ENCODE results near the gene VCAM1.

VCAM1 gene

DNA sequence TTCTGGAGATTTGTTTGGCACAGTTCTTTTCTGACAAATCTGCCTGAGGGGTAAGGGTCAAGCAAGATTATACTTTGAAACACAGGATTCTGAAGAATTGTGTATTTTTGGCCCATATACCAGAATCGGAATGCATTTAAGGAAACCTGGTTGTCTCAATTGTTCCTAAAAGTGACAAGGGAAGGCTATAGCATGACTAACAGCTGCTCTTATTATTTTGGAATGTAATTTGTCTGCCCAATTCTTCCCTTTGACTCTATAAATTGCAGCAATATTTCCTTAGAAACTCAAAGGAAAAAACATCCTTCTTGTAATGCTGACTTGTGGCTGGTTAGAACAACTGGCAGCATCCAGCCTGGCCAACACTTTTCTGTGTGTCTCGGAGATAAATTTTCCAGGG is 15.8 kb upstream of the VCAM1 start:
- Histone ChIP-seq H3K23ac (ENCODE audit: low read depth, low read length, poor library complexity) (no peak overlapping the region), H3K79me1 (ENCODE audit: low read depth, low read length) (no peaks in the 10 kb centered on the region), H2AFZ (ENCODE audit: low read length) (no peak overlapping the region), H4K8ac (ENCODE audit: low read depth, low read length) (no peak overlapping the region), H3K9me3 (replicated peaks in 1 of 2; ENCODE audit: control insufficient read depth in 2 of 2, insufficient read depth in 1 of 2, low read depth in 1 of 2, low read length in 2 of 2) (no peaks in the 10 kb centered on the region), H2AK5ac (ENCODE audit: low read depth, low read length) (no peak overlapping the region), H3K4me3 (ENCODE audit: low read length in 2 of 2) (no peak overlapping the region), H2BK120ac (ENCODE audit: low read depth, low read length) (no peak overlapping the region), H3K14ac (ENCODE audit: low read length) (no peak overlapping the region), H3K9ac (ENCODE audit: low read depth, low read length, poor library complexity) (no peak overlapping the region), H3K4me2 (ENCODE audit: insufficient read depth, low read length, poor library complexity, severe bottlenecking) (no peak overlapping the region), H3K4ac (ENCODE audit: low read length) (no peak overlapping the region), H3K18ac (ENCODE audit: low read length) (no peak overlapping the region), H2BK15ac (ENCODE audit: low read length) (no peak overlapping the region), H3K4me1 (ENCODE audit: control insufficient read depth in 2 of 2, insufficient read depth in 1 of 2, low read depth in 1 of 2, low read length in 2 of 2) (peaks cover 0 to 4% of the 10 kb centered on the region in 2 donors), H2BK12ac (ENCODE audit: low read length) (no peak overlapping the region), H3K36me3 (replicated peaks in 1 of 2; ENCODE audit: control insufficient read depth in 2 of 2, insufficient read depth in 2 of 2, low read length in 2 of 2) (no peaks in the 10 kb centered on the region), H3K27me3 (ENCODE audit: control insufficient read depth in 3 of 3, insufficient read depth in 3 of 3, low read depth in 1 of 3, low read length in 3 of 3) (no peaks in the 10 kb centered on the region), H2BK5ac (ENCODE audit: low read length) (no peak overlapping the region), H3K27ac (replicated peaks; ENCODE audit: low read length) (no peak overlapping the region), H4K91ac (ENCODE audit: low read depth, low read length, poor library complexity) (no peak overlapping the region)
- no CpG with 5 or more reads among the region's 2 CpGs for WGBS, 2 donors (ENCODE audit: extremely low coverage in 2 of 2, insufficient read length in 2 of 2, insufficient replicate concordance in 1 of 2)
- no peak for DNase-seq (ENCODE audit: low spot score)

DNA sequence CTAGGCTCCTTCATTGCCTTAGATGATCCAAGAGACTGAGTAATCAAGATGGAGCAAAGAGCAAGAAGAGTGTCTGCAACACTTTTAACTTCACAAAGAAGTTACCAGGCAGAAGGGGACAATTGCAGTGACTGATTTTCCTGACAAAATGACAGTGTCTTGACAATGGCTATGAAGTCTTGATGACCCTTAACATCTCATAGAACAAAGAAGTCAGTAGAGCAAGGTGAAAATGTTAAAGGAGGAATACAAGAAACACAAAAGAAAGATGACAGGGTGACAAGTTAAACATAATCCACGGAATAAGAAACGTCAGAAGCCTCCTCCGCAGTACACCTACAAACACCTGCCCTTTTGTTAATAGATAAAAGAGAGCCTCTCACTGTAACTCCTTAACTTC is 15.1 kb upstream of the VCAM1 start:
- Histone ChIP-seq H3K79me1 (ENCODE audit: low read depth, low read length) (no peaks in the 10 kb centered on the region), H3K4me2 (ENCODE audit: insufficient read depth, low read length, poor library complexity, severe bottlenecking) (no peak overlapping the region), H3K14ac (ENCODE audit: low read length) (no peak overlapping the region), H2BK15ac (ENCODE audit: low read length) (no peak overlapping the region), H2BK120ac (ENCODE audit: low read depth, low read length) (no peak overlapping the region), H3K4ac (ENCODE audit: low read length) (no peak overlapping the region), H2BK12ac (ENCODE audit: low read length) (no peak overlapping the region), H2BK5ac (ENCODE audit: low read length) (no peak overlapping the region), H3K36me3 (replicated peaks in 1 of 2; ENCODE audit: control insufficient read depth in 2 of 2, insufficient read depth in 2 of 2, low read length in 2 of 2) (no peaks in the 10 kb centered on the region), H2AFZ (ENCODE audit: low read length) (no peak overlapping the region), H4K91ac (ENCODE audit: low read depth, low read length, poor library complexity) (no peak overlapping the region), H2AK5ac (ENCODE audit: low read depth, low read length) (no peak overlapping the region), H3K4me3 (ENCODE audit: low read length in 2 of 2) (no peak overlapping the region), H3K4me1 (ENCODE audit: control insufficient read depth in 2 of 2, insufficient read depth in 1 of 2, low read depth in 1 of 2, low read length in 2 of 2) (peaks cover 0 to 4% of the 10 kb centered on the region in 2 donors), H3K23ac (ENCODE audit: low read depth, low read length, poor library complexity) (no peak overlapping the region), H3K18ac (ENCODE audit: low read length) (no peak overlapping the region), H3K27me3 (ENCODE audit: control insufficient read depth in 3 of 3, insufficient read depth in 3 of 3, low read depth in 1 of 3, low read length in 3 of 3) (no peaks in the 10 kb centered on the region), H3K27ac (replicated peaks; ENCODE audit: low read length) (no peak overlapping the region), H3K9me3 (replicated peaks in 1 of 2; ENCODE audit: control insufficient read depth in 2 of 2, insufficient read depth in 1 of 2, low read depth in 1 of 2, low read length in 2 of 2) (no peaks in the 10 kb centered on the region), H4K8ac (ENCODE audit: low read depth, low read length) (no peak overlapping the region), H3K9ac (ENCODE audit: low read depth, low read length, poor library complexity) (no peak overlapping the region)
- whole genome bisulfite sequencing, 2 donors (ENCODE audit: extremely low coverage in 2 of 2, insufficient read length in 2 of 2, insufficient replicate concordance in 1 of 2), result no CpG with 5 or more reads among the region's 3 CpGs
- no peak for DNase-seq (ENCODE audit: low spot score)

GRCh38 chr1:100706296-100706695 is 13.2 kb upstream of the VCAM1 start:
- Histone ChIP-seq H4K91ac (ENCODE audit: low read depth, low read length, poor library complexity) (no peak overlapping the region), H3K18ac (ENCODE audit: low read length) (no peak overlapping the region), H3K79me1 (ENCODE audit: low read depth, low read length) (no peaks in the 10 kb centered on the region), H3K23ac (ENCODE audit: low read depth, low read length, poor library complexity) (no peak overlapping the region), H3K9ac (ENCODE audit: low read depth, low read length, poor library complexity) (no peak overlapping the region), H2BK5ac (ENCODE audit: low read length) (no peak overlapping the region), H3K27ac (replicated peaks; ENCODE audit: low read length) (no peak overlapping the region), H3K27me3 (ENCODE audit: control insufficient read depth in 3 of 3, insufficient read depth in 3 of 3, low read depth in 1 of 3, low read length in 3 of 3) (no peaks in the 10 kb centered on the region), H3K36me3 (replicated peaks in 1 of 2; ENCODE audit: control insufficient read depth in 2 of 2, insufficient read depth in 2 of 2, low read length in 2 of 2) (no peaks in the 10 kb centered on the region), H3K9me3 (replicated peaks in 1 of 2; ENCODE audit: control insufficient read depth in 2 of 2, insufficient read depth in 1 of 2, low read depth in 1 of 2, low read length in 2 of 2) (no peaks in the 10 kb centered on the region), H2BK120ac (ENCODE audit: low read depth, low read length) (no peak overlapping the region), H3K14ac (ENCODE audit: low read length) (no peak overlapping the region), H3K4me3 (ENCODE audit: low read length in 2 of 2) (no peak overlapping the region), H2BK15ac (ENCODE audit: low read length) (no peak overlapping the region), H3K4me2 (ENCODE audit: insufficient read depth, low read length, poor library complexity, severe bottlenecking) (no peak overlapping the region), H4K8ac (ENCODE audit: low read depth, low read length) (no peak overlapping the region), H2AK5ac (ENCODE audit: low read depth, low read length) (no peak overlapping the region), H3K4me1 (ENCODE audit: control insufficient read depth in 2 of 2, insufficient read depth in 1 of 2, low read depth in 1 of 2, low read length in 2 of 2) (peaks cover 0 to 4% of the 10 kb centered on the region in 2 donors), H2BK12ac (ENCODE audit: low read length) (no peak overlapping the region), H3K4ac (ENCODE audit: low read length) (no peak overlapping the region), H2AFZ (ENCODE audit: low read length) (no peak overlapping the region)
- no CpG with 5 or more reads among the region's 1 CpG for WGBS, 2 donors (ENCODE audit: extremely low coverage in 2 of 2, insufficient read length in 2 of 2, insufficient replicate concordance in 1 of 2)
- DNase-seq (ENCODE audit: low spot score), result no peak

- no peak overlapping the region for H2BK15ac ChIP-seq (ENCODE audit: low read length)
- H4K91ac ChIP-seq (ENCODE audit: low read depth, low read length, poor library complexity), result no peak overlapping the region
- H3K79me1 ChIP-seq (ENCODE audit: low read depth, low read length), result no peaks in the 10 kb centered on the region
- H3K9ac ChIP-seq (ENCODE audit: low read depth, low read length, poor library complexity), result no peak overlapping the region
- peak overlapping the region; percentile 15 for H2AFZ ChIP-seq (ENCODE audit: low read length)
- no peak overlapping the region for H2BK12ac ChIP-seq (ENCODE audit: low read length)
- H2BK5ac ChIP-seq (ENCODE audit: low read length), result no peak overlapping the region
- H2BK120ac ChIP-seq (ENCODE audit: low read depth, low read length), result no peak overlapping the region
- no peak overlapping the region for H4K8ac ChIP-seq (ENCODE audit: low read depth, low read length)
- H3K9me3 ChIP-seq (replicated peaks in 1 of 2; ENCODE audit: control insufficient read depth in 2 of 2, insufficient read depth in 1 of 2, low read depth in 1 of 2, low read length in 2 of 2), result no peaks in the 10 kb centered on the region
- no peak overlapping the region for H3K18ac ChIP-seq (ENCODE audit: low read length)
- no CpG with 5 or more reads among the region's 1 CpG for WGBS, 2 donors (ENCODE audit: extremely low coverage in 2 of 2, insufficient read length in 2 of 2, insufficient replicate concordance in 1 of 2)
- no peak overlapping the region for H3K23ac ChIP-seq (ENCODE audit: low read depth, low read length, poor library complexity)
- H3K27ac ChIP-seq (replicated peaks; ENCODE audit: low read length), result no peak overlapping the region
- no peak overlapping the region for H3K4me2 ChIP-seq (ENCODE audit: insufficient read depth, low read length, poor library complexity, severe bottlenecking)
- no peak overlapping the region for H3K14ac ChIP-seq (ENCODE audit: low read length)
- H2AK5ac ChIP-seq (ENCODE audit: low read depth, low read length), result no peak overlapping the region
- H3K4ac ChIP-seq (ENCODE audit: low read length), result no peak overlapping the region
- H3K4me1 ChIP-seq (ENCODE audit: control insufficient read depth in 2 of 2, insufficient read depth in 1 of 2, low read depth in 1 of 2, low read length in 2 of 2), result peaks cover 0 to 4% of the 10 kb centered on the region in 2 donors
- no peak overlapping the region for H3K4me3 ChIP-seq (ENCODE audit: low read length in 2 of 2)
- no peaks in the 10 kb centered on the region for H3K36me3 ChIP-seq (replicated peaks in 1 of 2; ENCODE audit: control insufficient read depth in 2 of 2, insufficient read depth in 2 of 2, low read length in 2 of 2)
- no peaks in the 10 kb centered on the region for H3K27me3 ChIP-seq (ENCODE audit: control insufficient read depth in 3 of 3, insufficient read depth in 3 of 3, low read depth in 1 of 3, low read length in 3 of 3)
- no peak for DNase-seq (ENCODE audit: low spot score)
These were observed 12.7 kb upstream of the VCAM1 start for GRCh38 chr1:100706856-100707255.
